GM12878 (cell line): ENCODE data around the gene SLC15A3. TPM values are rescaled to one million over a fixed set of nuclear protein-coding genes. Genes with fewer than 3 reads are reported as not detected.

ENCODE experiments used
- ATAC-seq: fragments of 200-7000 bp; cut with Tn5 transposase; 3 replicates; pipeline ENCODE4 v1.9.1; 2020; ENCODE audit warnings: mild to moderate bottlenecking, moderate library complexity
- BruUV-seq: library from RNA; stranded (reverse); fragments of 400-500 nt; replicated peaks from 2 replicates; lab custom pipeline; 2021; lab: Mats Ljungman, UMichigan
- CTCF ChIA-PET: fragments of 300-600 bp; sonication (Branson Sonifier 250); formaldehyde crosslinking; extraction: SDS; loops from one replicate; lab custom pipeline; 2021; ENCODE audit warnings: inconsistent platforms; lab: Yijun Ruan, JAX
- POLR2A ChIA-PET: fragments of 350-600 bp; formaldehyde crosslinking; extraction: SDS; loops from one replicate; lab custom pipeline; 2021; ENCODE audit warnings: inconsistent platforms; lab: Charles Lee
- RAD21 ChIA-PET: fragments of 300-600 bp; sonication (Branson Sonifier 250); formaldehyde crosslinking; loops from one replicate; lab custom pipeline; 2023; ENCODE audit warnings: antibody characterized with exemption; ENCODE audit not compliant: unreplicated experiment; lab: Charles Lee
- SMC1A ChIA-PET: fragments of 300-600 bp; sonication (Branson Sonifier 250); formaldehyde crosslinking; loops from one replicate; lab custom pipeline; 2023; ENCODE audit not compliant: unreplicated experiment, uncharacterized antibody; lab: Charles Lee
- DNase-seq: peaks from one replicate; pipeline ENCODE4 v3.0.0-alpha.2; 2011; ENCODE audit warnings: low read depth, low spot score
- FAIRE-seq: peaks from 3 replicates; lab custom pipeline; 2011; peaks lifted over from hg19 to GRCh38; lab: Jason Lieb, UNC
- H2AFZ ChIP-seq: 2 replicates; pipeline ENCODE4 v1.6.0; 2011; ENCODE audit warnings: low read depth, low read length, control low read depth; ENCODE audit not compliant: control insufficient read depth
- H3K27ac ChIP-seq: 2 replicates; pipeline ENCODE4 v1.5.1; 2011; ENCODE audit warnings: control low read depth; ENCODE audit not compliant: control insufficient read depth, insufficient read depth
- H3K27me3 ChIP-seq, 2 experiments: replicated peaks in 1 of 2; 2 replicates each; pipeline versions ENCODE4 v1.6.0 to v1.6.1; 2011; ENCODE audit warnings: low read length in 1 of 2; ENCODE audit not compliant: control insufficient read depth in 2 of 2, insufficient read depth in 2 of 2
- H3K36me3 ChIP-seq, 2 experiments: 2 replicates each; pipeline ENCODE4 v1.5.1; 2011; ENCODE audit warnings: low read length in 1 of 2; ENCODE audit not compliant: control insufficient read depth in 2 of 2, insufficient read depth in 2 of 2
- H3K4me1 ChIP-seq: 2 replicates; pipeline ENCODE4 v1.6.1; 2011; ENCODE audit warnings: mild to moderate bottlenecking, low read length, moderate library complexity, mixed read lengths; ENCODE audit not compliant: control insufficient read depth, insufficient read depth
- H3K4me2 ChIP-seq: 2 replicates; pipeline ENCODE4 v1.6.0; 2011; ENCODE audit warnings: control low read depth; ENCODE audit not compliant: control insufficient read depth, insufficient read depth
- H3K4me3 ChIP-seq: fragments of 200-600 bp; sonication (generic); 2 replicates; pipeline ENCODE4 v1.5.1; 2016
- H3K79me2 ChIP-seq: 2 replicates; pipeline ENCODE4 v1.6.0; 2011; ENCODE audit warnings: low read length; ENCODE audit not compliant: control insufficient read depth, insufficient read depth
- H3K9ac ChIP-seq: 2 replicates; pipeline ENCODE4 v1.8.0; 2011; ENCODE audit warnings: low read length, control low read depth, mixed read lengths; ENCODE audit not compliant: control insufficient read depth, insufficient read depth
- H3K9me3 ChIP-seq: replicated peaks from 3 replicates; pipeline ENCODE4 v1.5.1; 2011; ENCODE audit warnings: mild to moderate bottlenecking, low read length; ENCODE audit not compliant: control insufficient read depth, insufficient read depth
- H4K20me1 ChIP-seq: 2 replicates; pipeline ENCODE4 v1.6.0; 2011; ENCODE audit not compliant: control insufficient read depth, insufficient read depth
- CBX3 ChIP-seq: fragments of 200-600 bp; sonication (generic); IDR thresholded peaks from 2 replicates; pipeline ENCODE4 v1.6.1; 2016; ENCODE audit warnings: low read depth, borderline replicate concordance
- FOXK2 ChIP-seq: fragments of 450-650 bp; IDR thresholded peaks from 2 replicates; pipeline ENCODE4 v1.6.1; 2017; ENCODE audit warnings: mild to moderate bottlenecking, moderate library complexity
- MEF2A ChIP-seq: IDR thresholded peaks from 2 replicates; pipeline ENCODE4 v1.6.1; 2011; ENCODE audit warnings: low read depth, mild to moderate bottlenecking, low read length, moderate library complexity; ENCODE audit not compliant: insufficient read depth
- NR2C1 ChIP-seq: fragments of 450-650 bp; IDR thresholded peaks from 2 replicates; pipeline ENCODE4 v1.6.1; 2017; ENCODE audit warnings: antibody characterized with exemption, mild to moderate bottlenecking, moderate library complexity
- PAX5 ChIP-seq: IDR thresholded peaks from 2 replicates; pipeline ENCODE4 v1.6.1; 2011; ENCODE audit warnings: low read depth, low read length, borderline replicate concordance
- POLR2A ChIP-seq: IDR thresholded peaks from 2 replicates; pipeline ENCODE4 v1.6.1; 2011; ENCODE audit warnings: low read depth, mild to moderate bottlenecking, low read length
- TBL1XR1 ChIP-seq: IDR thresholded peaks from 2 replicates; pipeline ENCODE4 v1.6.1; 2012; ENCODE audit warnings: low read depth, low read length, improper control_type of control experiment
- TCF3 ChIP-seq: IDR thresholded peaks from 2 replicates; pipeline ENCODE4 v1.6.1; 2012; ENCODE audit warnings: low read depth, mild to moderate bottlenecking, low read length, borderline replicate concordance; ENCODE audit not compliant: insufficient read depth
- USF2 ChIP-seq: IDR thresholded peaks from 2 replicates; pipeline ENCODE4 v1.6.1; 2011; ENCODE audit warnings: low read depth, low read length, improper control_type of control experiment, borderline replicate concordance
- YY1 ChIP-seq: IDR thresholded peaks from 2 replicates; pipeline ENCODE4 v1.6.1; 2011; ENCODE audit warnings: low read depth, mild to moderate bottlenecking, low read length
- WGBS: methylation state at CpG from one replicate; pipeline ENCODE4 v1.1.6; 2016; ENCODE audit warnings: low lambda C conversion rate; ENCODE audit not compliant: insufficient replicate concordance, insufficient coverage; ENCODE audit errors: missing lambda C conversion rate; 5-methylcytosine and 5-hydroxymethylcytosine counted together
- in situ Hi-C: fragments of 300-500 bp; cut with MboI; formaldehyde crosslinking; loops from 9 replicates; pipeline ENCODE4 v1.14.3; 2018; ENCODE audit warnings: mixed read lengths
- intact Hi-C: fragments of 100-400 bp; cut with micrococcal nuclease; formaldehyde crosslinking; loops from one replicate; pipeline ENCODE4 v1.14.2; 2022; ENCODE audit not compliant: unreplicated experiment
- polyA plus RNA-seq, 11 experiments: library from polyadenylated mRNA; depleted of rRNA in 4 of 11; unstranded in 6 of 11; stranded (reverse) in 5 of 11; fragments of >200 nt; fragmentation: Nextera tagmentation in 4 of 11; fragmentation: Illumina TruSeq in 1 of 11; extraction: Ambion mirVana in 4 of 11; extraction: Trizol in 1 of 11; gene quantifications; 1 replicate in 1 of 11; 2 replicates in 10 of 11; pipeline versions ENCODE4 v1.2.1 to v1.2.3, GENCODE V29; 2011 to 2016; ENCODE audit warnings: inconsistent platforms in 2 of 11, missing spikeins in 2 of 11, low read depth in 1 of 11
- total RNA-seq, 4 experiments: library from RNA; depleted of rRNA in 3 of 4; stranded (reverse); fragments of >200 nt in 3 of 4; fragmentation: Illumina TruSeq in 1 of 4; extraction: Trizol in 1 of 4; gene quantifications; 2 replicates each; pipeline versions ENCODE4 v1.2.1 to v1.2.3, GENCODE V29; 2013 to 2021
- TF ChIP-seq, protein P1 (sequence below), 3 experiments: IDR thresholded peaks in 2 of 3; conservative IDR thresholded peaks in 1 of 3; 2 replicates each; pipeline ENCODE4 v1.5.1; 2011; ENCODE audit warnings: low read depth in 3 of 3, low read length in 3 of 3, mild to moderate bottlenecking in 3 of 3, control low read depth in 2 of 3, moderate library complexity in 2 of 3, inconsistent platforms in 1 of 3, mixed read lengths in 1 of 3; ENCODE audit not compliant: control insufficient read depth in 2 of 3, insufficient read depth in 1 of 3; ENCODE audit errors: extremely low read depth in 1 of 3
- TF ChIP-seq, protein P2 (sequence below): IDR thresholded peaks from 2 replicates; pipeline ENCODE4 v1.6.1; 2011; ENCODE audit warnings: borderline replicate concordance, low read depth, mild to moderate bottlenecking, moderate library complexity, mixed read lengths, low read length; ENCODE audit not compliant: insufficient read depth; ENCODE audit errors: extremely low read length
- TF ChIP-seq, protein P3 (sequence below): fragments of 450-650 bp; IDR thresholded peaks from 2 replicates; pipeline ENCODE4 v1.6.1; 2017; ENCODE audit warnings: mild to moderate bottlenecking, moderate library complexity

The SLC15A3 gene
- total and polyA plus RNA-seq, 10 of the 15 experiments (the other 5 are each of a cell fraction or from before 2014, with no cell fraction given) = 17.7 to 102 (median 55.8) TPM

DNA sequence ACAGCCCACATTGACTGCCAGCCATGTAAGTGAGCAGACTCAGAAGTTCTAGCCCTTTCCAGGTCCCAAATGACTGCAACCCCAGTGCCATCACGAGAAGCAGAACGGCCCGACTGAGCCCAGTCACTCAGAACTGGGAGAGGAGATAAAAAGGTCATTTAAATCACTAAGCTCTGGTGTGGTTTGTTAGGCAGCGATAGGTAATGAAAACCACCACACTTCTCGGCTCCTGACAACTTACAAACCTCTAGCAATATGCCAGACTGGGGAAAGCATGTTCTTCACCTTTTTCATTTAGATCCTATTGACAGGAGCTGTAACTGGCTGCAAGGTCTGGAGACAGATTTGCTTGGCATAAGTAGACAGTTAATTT, 6.7 kb downstream of the SLC15A3 start (continued):
- TF ChIP-seq FOXK2 = no peak

DNA sequence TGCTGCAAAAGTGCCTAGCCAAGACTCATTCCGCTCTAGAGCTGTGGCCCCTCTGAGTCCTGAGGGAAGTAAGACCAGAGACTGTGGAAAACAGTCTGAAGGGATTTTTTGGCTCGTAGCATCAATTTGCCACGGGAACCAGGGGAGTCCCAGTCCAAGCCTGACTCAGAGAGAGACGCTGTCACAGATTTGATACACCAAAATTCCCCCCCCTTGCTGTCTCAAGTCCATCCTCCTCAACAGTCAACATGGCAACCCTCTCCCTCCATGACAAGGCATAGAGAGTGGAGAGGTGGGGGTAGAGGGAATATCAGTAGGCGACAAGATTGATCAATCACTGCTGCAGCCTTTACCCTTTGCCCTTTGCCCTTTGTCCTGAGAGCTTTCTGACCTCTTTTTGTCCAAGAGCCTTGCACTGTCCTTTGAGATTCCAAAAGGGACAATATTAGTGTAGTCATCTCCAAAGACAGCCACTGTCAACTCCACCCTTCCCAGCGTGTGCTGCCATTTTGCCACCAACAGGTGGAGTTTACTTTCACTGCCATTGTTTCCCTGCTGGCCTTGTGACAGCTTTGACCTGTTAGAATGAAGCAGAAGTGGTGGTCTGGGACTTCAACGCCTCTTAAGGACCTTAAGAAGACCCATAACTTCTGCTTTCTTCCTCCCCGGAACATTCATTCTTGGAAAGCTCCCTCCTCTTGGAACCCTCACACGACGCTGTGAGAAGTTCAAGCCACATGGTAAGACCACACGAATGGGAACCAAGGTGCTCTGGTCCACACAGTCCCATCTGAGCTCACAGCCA, 7.3 kb downstream of the SLC15A3 start:
- 67% methylated on average over 11 of the region's 11 CpGs for WGBS
- ChIA-PET POLR2A (no interaction called here), CTCF (interaction anchor here (0.7 to 2.8 kb wide), 13 partner anchors 9 to 243 kb away, joined by 3 to 20 read pairs (median 4); partner anchors contain the start of genes CD6 and TMEM109), SMC1A (interaction anchor here (0.7 to 2.8 kb wide), 8 partner anchors 9 to 251 kb away, joined by 3 to 14 read pairs (median 4); partner anchors contain the start of gene CD6), RAD21 (interaction anchor here (1.0 to 1.8 kb wide), 5 partner anchors 25 to 117 kb away, joined by 3 to 5 read pairs (median 3); no protein-coding TSS in a partner anchor)
- peaks cover 44% of the 10 kb centered on the region for H3K79me2 ChIP-seq
- H3K4me2 ChIP-seq = peak overlapping the region; percentile 40
- no peaks in the 10 kb centered on the region for H3K27me3 ChIP-seq
- intact Hi-C loops = no loop called here
- H3K4me3 ChIP-seq = 0 out of 2 replicates have a peak overlapping the region, but pooled peaks have one; percentile 8
- no TSS peak for BruUV-seq
- ATAC-seq = peak; percentile 76
- in situ Hi-C loops = no loop called here
- peaks cover 20% of the 10 kb centered on the region for H3K4me1 ChIP-seq
- peaks cover 25 to 27% of the 10 kb centered on the region in 2 experiments for H3K36me3 ChIP-seq
- peak overlapping the region; percentile 31; the same call in 1 of the 2 replicates for H3K27ac ChIP-seq
- H4K20me1 ChIP-seq = no peaks in the 10 kb centered on the region; the same call in none of the 2 replicates
- H3K9ac ChIP-seq = no peak overlapping the region
- H3K9me3 ChIP-seq = no peaks in the 10 kb centered on the region
- DNase-seq = no peak
- no peak overlapping the region for H2AFZ ChIP-seq
- no peak for FAIRE-seq
- TF ChIP-seq, protein P1, sequence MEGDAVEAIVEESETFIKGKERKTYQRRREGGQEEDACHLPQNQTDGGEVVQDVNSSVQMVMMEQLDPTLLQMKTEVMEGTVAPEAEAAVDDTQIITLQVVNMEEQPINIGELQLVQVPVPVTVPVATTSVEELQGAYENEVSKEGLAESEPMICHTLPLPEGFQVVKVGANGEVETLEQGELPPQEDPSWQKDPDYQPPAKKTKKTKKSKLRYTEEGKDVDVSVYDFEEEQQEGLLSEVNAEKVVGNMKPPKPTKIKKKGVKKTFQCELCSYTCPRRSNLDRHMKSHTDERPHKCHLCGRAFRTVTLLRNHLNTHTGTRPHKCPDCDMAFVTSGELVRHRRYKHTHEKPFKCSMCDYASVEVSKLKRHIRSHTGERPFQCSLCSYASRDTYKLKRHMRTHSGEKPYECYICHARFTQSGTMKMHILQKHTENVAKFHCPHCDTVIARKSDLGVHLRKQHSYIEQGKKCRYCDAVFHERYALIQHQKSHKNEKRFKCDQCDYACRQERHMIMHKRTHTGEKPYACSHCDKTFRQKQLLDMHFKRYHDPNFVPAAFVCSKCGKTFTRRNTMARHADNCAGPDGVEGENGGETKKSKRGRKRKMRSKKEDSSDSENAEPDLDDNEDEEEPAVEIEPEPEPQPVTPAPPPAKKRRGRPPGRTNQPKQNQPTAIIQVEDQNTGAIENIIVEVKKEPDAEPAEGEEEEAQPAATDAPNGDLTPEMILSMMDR (IDR thresholded peaks at IDR 0.05 in 2 of 3, conservative IDR thresholded peaks at IDR 0.05 in 1 of 3; ENCODE audit: control insufficient read depth in 2 of 3, extremely low read depth in 1 of 3, insufficient read depth in 1 of 3, low read depth in 3 of 3, low read length in 3 of 3) = peak in 2 of 3 experiments; percentile 39 to 48; a peak in 4 of 6 replicates
- TF ChIP-seq PAX5 (no peak), TCF3 (no peak), USF2 (no peak), POLR2A (peak; percentile 26; the same call in 1 of the 2 replicates), NR2C1 (peak; percentile 77), MEF2A (no peak), YY1 (peak; percentile 67), TBL1XR1 (no peak), CBX3 (no peak)
- TF ChIP-seq, protein P2, sequence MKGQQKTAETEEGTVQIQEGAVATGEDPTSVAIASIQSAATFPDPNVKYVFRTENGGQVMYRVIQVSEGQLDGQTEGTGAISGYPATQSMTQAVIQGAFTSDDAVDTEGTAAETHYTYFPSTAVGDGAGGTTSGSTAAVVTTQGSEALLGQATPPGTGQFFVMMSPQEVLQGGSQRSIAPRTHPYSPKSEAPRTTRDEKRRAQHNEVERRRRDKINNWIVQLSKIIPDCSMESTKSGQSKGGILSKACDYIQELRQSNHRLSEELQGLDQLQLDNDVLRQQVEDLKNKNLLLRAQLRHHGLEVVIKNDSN = no peak
- TF ChIP-seq, protein P3, sequence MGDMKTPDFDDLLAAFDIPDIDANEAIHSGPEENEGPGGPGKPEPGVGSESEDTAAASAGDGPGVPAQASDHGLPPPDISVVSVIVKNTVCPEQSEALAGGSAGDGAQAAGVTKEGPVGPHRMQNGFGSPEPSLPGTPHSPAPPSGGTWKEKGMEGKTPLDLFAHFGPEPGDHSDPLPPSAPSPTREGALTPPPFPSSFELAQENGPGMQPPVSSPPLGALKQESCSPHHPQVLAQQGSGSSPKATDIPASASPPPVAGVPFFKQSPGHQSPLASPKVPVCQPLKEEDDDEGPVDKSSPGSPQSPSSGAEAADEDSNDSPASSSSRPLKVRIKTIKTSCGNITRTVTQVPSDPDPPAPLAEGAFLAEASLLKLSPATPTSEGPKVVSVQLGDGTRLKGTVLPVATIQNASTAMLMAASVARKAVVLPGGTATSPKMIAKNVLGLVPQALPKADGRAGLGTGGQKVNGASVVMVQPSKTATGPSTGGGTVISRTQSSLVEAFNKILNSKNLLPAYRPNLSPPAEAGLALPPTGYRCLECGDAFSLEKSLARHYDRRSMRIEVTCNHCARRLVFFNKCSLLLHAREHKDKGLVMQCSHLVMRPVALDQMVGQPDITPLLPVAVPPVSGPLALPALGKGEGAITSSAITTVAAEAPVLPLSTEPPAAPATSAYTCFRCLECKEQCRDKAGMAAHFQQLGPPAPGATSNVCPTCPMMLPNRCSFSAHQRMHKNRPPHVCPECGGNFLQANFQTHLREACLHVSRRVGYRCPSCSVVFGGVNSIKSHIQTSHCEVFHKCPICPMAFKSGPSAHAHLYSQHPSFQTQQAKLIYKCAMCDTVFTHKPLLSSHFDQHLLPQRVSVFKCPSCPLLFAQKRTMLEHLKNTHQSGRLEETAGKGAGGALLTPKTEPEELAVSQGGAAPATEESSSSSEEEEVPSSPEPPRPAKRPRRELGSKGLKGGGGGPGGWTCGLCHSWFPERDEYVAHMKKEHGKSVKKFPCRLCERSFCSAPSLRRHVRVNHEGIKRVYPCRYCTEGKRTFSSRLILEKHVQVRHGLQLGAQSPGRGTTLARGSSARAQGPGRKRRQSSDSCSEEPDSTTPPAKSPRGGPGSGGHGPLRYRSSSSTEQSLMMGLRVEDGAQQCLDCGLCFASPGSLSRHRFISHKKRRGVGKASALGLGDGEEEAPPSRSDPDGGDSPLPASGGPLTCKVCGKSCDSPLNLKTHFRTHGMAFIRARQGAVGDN = no peak
